HepG2 (cell line): ENCODE measurements around the gene MIOS. TPM values are rescaled to one million over a fixed set of nuclear protein-coding genes. Genes with fewer than 3 reads are reported as not detected.

Source experiments
- ATAC-seq: fragments of 200-7000 bp; cut with Tn5 transposase; 3 replicates; pipeline ENCODE4 v1.9.1; 2020; ENCODE audit warnings: mild to moderate bottlenecking, moderate library complexity
- BruUV-seq: library from RNA; stranded (reverse); fragments of 400-500 nt; replicated peaks from 2 replicates; lab custom pipeline; 2021; lab: Mats Ljungman, UMichigan
- CTCF ChIA-PET: fragments of 300-600 bp; formaldehyde crosslinking; extraction: SDS; loops from one replicate; lab custom pipeline; 2021; ENCODE audit warnings: low total read pairs, inconsistent platforms, low intra/inter-chr PET ratio; lab: Yijun Ruan, JAX
- POLR2A ChIA-PET: fragments of 350-600 bp; sonication (Branson Sonifier 250); formaldehyde crosslinking; loops from one replicate; lab custom pipeline; 2020; ENCODE audit warnings: antibody characterized with exemption, inconsistent platforms; lab: Yijun Ruan, JAX
- DNase-seq: peaks from one replicate; pipeline ENCODE4 v3.0.0-alpha.2; 2015; ENCODE audit warnings: low spot score
- FAIRE-seq: peaks from 3 replicates; lab custom pipeline; 2011; peaks lifted over from hg19 to GRCh38; lab: Jason Lieb, UNC
- H2AFZ ChIP-seq: one replicate; pipeline ENCODE4 v1.6.1; 2011; ENCODE audit warnings: low read length, inconsistent platforms
- H3K27ac ChIP-seq: fragments of 300-600 bp; 3 replicates; pipeline ENCODE4 v1.8.0; 2011; ENCODE audit warnings: mixed run types, mild to moderate bottlenecking, mixed read lengths, low read length, inconsistent platforms; ENCODE audit not compliant: insufficient read depth; ENCODE audit errors: extremely low read length
- H3K27me3 ChIP-seq, 2 experiments: fragments of 200-600 bp in 1 of 2; 2 replicates in 1 of 2; 3 replicates in 1 of 2; pipeline versions ENCODE4 v1.6.0 to v1.8.0; 2011; ENCODE audit warnings: low read length in 2 of 2, mild to moderate bottlenecking in 2 of 2, moderate library complexity in 2 of 2, inconsistent platforms in 1 of 2; ENCODE audit not compliant: insufficient read depth in 2 of 2, control insufficient read depth in 1 of 2
- H3K36me3 ChIP-seq, 2 experiments: fragments of 200-600 bp in 1 of 2; replicated peaks in 1 of 2; 2 replicates in 1 of 2; 3 replicates in 1 of 2; pipeline versions ENCODE4 v1.5.1 to v1.8.0; 2011; ENCODE audit warnings: low read length in 2 of 2, inconsistent platforms in 1 of 2; ENCODE audit not compliant: insufficient read depth in 2 of 2, control insufficient read depth in 1 of 2
- H3K4me1 ChIP-seq: 2 replicates; pipeline ENCODE4 v1.5.1; 2012; ENCODE audit warnings: low read length, inconsistent platforms; ENCODE audit not compliant: insufficient read depth
- H3K4me2 ChIP-seq: 2 replicates; pipeline ENCODE4 v1.6.0; 2011; ENCODE audit warnings: low read depth, low read length, inconsistent platforms
- H3K4me3 ChIP-seq, 3 experiments: fragments of 200-600 bp in 1 of 3; sonication (generic), shearing (Covaris generic) in 1 of 3; replicated peaks in 1 of 3; 2 replicates each; pipeline ENCODE4 v1.5.1; 2011 to 2016; ENCODE audit warnings: low read length in 3 of 3, inconsistent platforms in 2 of 3, low read depth in 2 of 3, mild to moderate bottlenecking in 2 of 3, control low read depth in 1 of 3, mixed read lengths in 1 of 3; ENCODE audit not compliant: insufficient read depth in 1 of 3
- H3K79me2 ChIP-seq: one replicate; pipeline ENCODE4 v1.6.1; 2011; ENCODE audit warnings: low read length, inconsistent platforms; ENCODE audit not compliant: insufficient read depth
- H3K9ac ChIP-seq: 2 replicates; pipeline ENCODE4 v1.6.0; 2011; ENCODE audit warnings: mild to moderate bottlenecking, low read depth, low read length, inconsistent platforms; ENCODE audit not compliant: insufficient read depth
- H3K9me3 ChIP-seq: 2 replicates; pipeline ENCODE4 v1.5.1; 2012; ENCODE audit warnings: mild to moderate bottlenecking, low read length
- H4K20me1 ChIP-seq: 2 replicates; pipeline ENCODE4 v1.6.0; 2011; ENCODE audit warnings: inconsistent platforms, mild to moderate bottlenecking, low read length, moderate library complexity; ENCODE audit not compliant: insufficient read depth
- ATRX ChIP-seq: sonication (generic); formaldehyde crosslinking; IDR thresholded peaks from 2 replicates; pipeline ENCODE4 v1.4.0; 2020; ENCODE audit warnings: missing genetic modification reagents, borderline replicate concordance
- CC2D1A ChIP-seq: sonication (generic); formaldehyde crosslinking; IDR thresholded peaks from 2 replicates; pipeline ENCODE4 v1.8.1; 2023; ENCODE audit warnings: mild to moderate bottlenecking, missing genetic modification reagents
- FOSL1 ChIP-seq: sonication (generic); formaldehyde crosslinking; IDR thresholded peaks from 2 replicates; pipeline ENCODE4 v1.9.0; 2021; ENCODE audit warnings: missing genetic modification reagents, borderline replicate concordance
- FOXK2 ChIP-seq: fragments of 450-650 bp; IDR thresholded peaks from 2 replicates; pipeline ENCODE4 v1.6.1; 2016
- GATAD1 ChIP-seq: IDR thresholded peaks from 2 replicates; pipeline ENCODE4 v1.6.1; 2016; ENCODE audit warnings: missing genetic modification reagents, missing compliant biosample characterization
- HNF4A ChIP-seq: sonication (generic); formaldehyde crosslinking; IDR thresholded peaks from 2 replicates; pipeline ENCODE4 v1.4.0; 2020; ENCODE audit warnings: missing genetic modification reagents
- HOXA5 ChIP-seq: sonication (generic); formaldehyde crosslinking; IDR thresholded peaks from 2 replicates; pipeline ENCODE4 v1.4.0; 2020; ENCODE audit warnings: missing genetic modification reagents
- MTF1 ChIP-seq: sonication (generic); formaldehyde crosslinking; IDR thresholded peaks from 2 replicates; pipeline ENCODE4 v1.5.0; 2020; ENCODE audit warnings: missing genetic modification reagents
- NCOA2 ChIP-seq: sonication (generic); formaldehyde crosslinking; IDR thresholded peaks from 2 replicates; pipeline ENCODE4 v1.8.0; 2022; ENCODE audit warnings: inconsistent platforms
- PCBP1 ChIP-seq: fragments of 200-400 bp; formaldehyde crosslinking; IDR thresholded peaks from 2 replicates; pipeline ENCODE4 v1.6.1; 2017; ENCODE audit warnings: mild to moderate bottlenecking, low read depth, low read length, borderline replicate concordance
- PHF21A ChIP-seq: sonication (generic); formaldehyde crosslinking; IDR thresholded peaks from 2 replicates; pipeline ENCODE4 v1.5.0; 2020; ENCODE audit warnings: mild to moderate bottlenecking, missing genetic modification reagents
- PLSCR1 ChIP-seq: sonication (generic); formaldehyde crosslinking; IDR thresholded peaks from 2 replicates; pipeline ENCODE4 v1.5.0; 2020; ENCODE audit warnings: missing genetic modification reagents, mild to moderate bottlenecking, borderline replicate concordance
- POGK ChIP-seq: sonication (generic); formaldehyde crosslinking; conservative IDR thresholded peaks from 2 replicates; pipeline ENCODE4 v1.8.0; 2022; ENCODE audit warnings: mild to moderate bottlenecking, moderate library complexity, missing genetic modification reagents
- SCMH1 ChIP-seq: sonication (generic); formaldehyde crosslinking; IDR thresholded peaks from 2 replicates; pipeline ENCODE4 v1.9.0; 2021; ENCODE audit warnings: missing genetic modification reagents, mild to moderate bottlenecking, borderline replicate concordance
- TFDP1 ChIP-seq: IDR thresholded peaks from 2 replicates; pipeline ENCODE4 v1.6.1; 2016; ENCODE audit warnings: missing compliant biosample characterization, missing genetic modification reagents, borderline replicate concordance
- XRCC5 ChIP-seq: fragments of 200-400 bp; formaldehyde crosslinking; optimal IDR thresholded peaks from 2 replicates; pipeline ENCODE3; 2017; ENCODE audit warnings: mild to moderate bottlenecking, low read length
- ZNF263 ChIP-seq: sonication (generic); formaldehyde crosslinking; IDR thresholded peaks from 2 replicates; pipeline ENCODE4 v1.4.0; 2020; ENCODE audit warnings: missing genetic modification reagents
- ZNF564 ChIP-seq: sonication (generic); formaldehyde crosslinking; IDR thresholded peaks from 2 replicates; pipeline ENCODE4 v1.8.1; 2023; ENCODE audit warnings: mild to moderate bottlenecking, missing genetic modification reagents
- ZNF780A ChIP-seq: sonication (generic); formaldehyde crosslinking; IDR thresholded peaks from 2 replicates; pipeline ENCODE4 v1.8.0; 2022; ENCODE audit warnings: mild to moderate bottlenecking, missing genetic modification reagents, moderate library complexity
- ZNF879 ChIP-seq: sonication (generic); formaldehyde crosslinking; IDR thresholded peaks from 2 replicates; pipeline ENCODE4 v1.8.1; 2023; ENCODE audit warnings: missing genetic modification reagents
- in situ Hi-C: cut with HindIII; loops from 2 replicates; pipeline ENCODE4 v1.10.0; 2017; ENCODE audit warnings: low pct_unique_long_range_greater_than_20kb; ENCODE audit not compliant: extremely low pct_ligation_motif_present
- intact Hi-C: fragments of 100-400 bp; cut with micrococcal nuclease; formaldehyde crosslinking; loops from one replicate; pipeline ENCODE4 v1.10.0; 2022; ENCODE audit not compliant: unreplicated experiment
- polyA plus RNA-seq, 8 experiments: library from polyadenylated mRNA; depleted of rRNA in 3 of 8; stranded (reverse) in 7 of 8; unstranded in 1 of 8; fragments of >200 nt; fragmentation: Illumina TruSeq in 4 of 8; extraction: Trizol in 4 of 8; gene quantifications; 2 replicates each; pipeline versions ENCODE4 v1.2.1 to v1.2.3, GENCODE V29; 2011 to 2016; ENCODE audit warnings: low read depth in 4 of 8, missing spikeins in 1 of 8, mixed read lengths in 1 of 8; ENCODE audit not compliant: insufficient read depth in 1 of 8
- total RNA-seq, 5 experiments: library from RNA; depleted of rRNA; stranded (reverse); fragments of >200 nt; fragmentation: Illumina TruSeq; extraction: Trizol; gene quantifications; 2 replicates each; pipeline ENCODE4 v1.2.3, GENCODE V29; 2016; ENCODE audit warnings: low read depth in 1 of 5

The MIOS gene
- total and polyA plus RNA-seq, 2 of the 13 experiments (the other 11 are each of a cell fraction or from before 2014, with no cell fraction given), result 15.2 to 33.5 TPM

GRCh38 chr7:7563813-7564212 is 2.9 kb upstream of the MIOS start:
- no peak overlapping the region for H2AFZ ChIP-seq
- H3K4me3 ChIP-seq, result no peak overlapping the region
- FAIRE-seq (no peak), DNase-seq (no peak), ATAC-seq (no peak)
- H3K27ac ChIP-seq, result no peak overlapping the region
- no peaks in the 10 kb centered on the region for H3K27me3 ChIP-seq
- POLR2A ChIA-PET, result no interaction called here
- no peaks in the 10 kb centered on the region for H3K36me3 ChIP-seq
- TF ChIP-seq FOSL1 (CRISPR knock-in tag), result no peak
- TF ChIP-seq HOXA5 (CRISPR knock-in tag), result no peak
- TF ChIP-seq FOXK2, result no peak
- no peak for TF ChIP-seq CC2D1A (CRISPR knock-in tag)
- no peak for TF ChIP-seq ZNF780A (CRISPR knock-in tag)
- TF ChIP-seq XRCC5, result no peak
- no peak for TF ChIP-seq NCOA2 (CRISPR knock-in tag)
- no peak for TF ChIP-seq ATRX (CRISPR knock-in tag)
- no peak for TF ChIP-seq ZNF879 (CRISPR knock-in tag)
- no peak for TF ChIP-seq HNF4A (CRISPR knock-in tag)
- TF ChIP-seq TFDP1 (CRISPR knock-in tag), result no peak
- TF ChIP-seq ZNF263 (CRISPR knock-in tag), result no peak
- no peak for TF ChIP-seq MTF1 (CRISPR knock-in tag)
- no peak for TF ChIP-seq SCMH1 (CRISPR knock-in tag)
- no peak for TF ChIP-seq GATAD1 (CRISPR knock-in tag)
- TF ChIP-seq PLSCR1, result no peak
- TF ChIP-seq PCBP1, result no peak
- no peak for TF ChIP-seq ZNF564
- TF ChIP-seq PHF21A (CRISPR knock-in tag), result no peak
- no peak for TF ChIP-seq POGK (CRISPR knock-in tag)
- H4K20me1 ChIP-seq, result no peaks in the 10 kb centered on the region
- H3K9ac ChIP-seq, result no peak overlapping the region
- CTCF ChIA-PET, result no interaction called here
- peaks cover 28% of the 10 kb centered on the region for H3K4me1 ChIP-seq
- in situ Hi-C loops, result no loop called here
- H3K79me2 ChIP-seq, result peaks cover 13% of the 10 kb centered on the region
- no TSS peak for BruUV-seq
- intact Hi-C loops, result no loop called here
- H3K4me2 ChIP-seq, result no peak overlapping the region
- H3K9me3 ChIP-seq, result no peaks in the 10 kb centered on the region
